HT1080 (cell line): ENCODE measurements around the gene CADM2. TPM values are rescaled to one million over a fixed set of nuclear protein-coding genes. Genes with fewer than 3 reads are reported as not detected.
"Not testable (repeated sequence)": the region's sequence is repeated elsewhere in the genome, so short reads cannot be mapped to it uniquely, and the experiment has no call there.

Experiments
- DNase-seq: peaks from one replicate; pipeline ENCODE4 v3.0.0-alpha.2; 2015; ENCODE audit warnings: low read depth
- total RNA-seq: library from RNA; depleted of rRNA; stranded (reverse); fragments of >200 nt; shearing (Covaris generic); gene quantifications from 2 replicates; pipeline ENCODE4 v1.2.3, GENCODE V29; 2014

Gene CADM2
- total RNA-seq, 1 experiment from 2014 or later: not detected

DNA sequence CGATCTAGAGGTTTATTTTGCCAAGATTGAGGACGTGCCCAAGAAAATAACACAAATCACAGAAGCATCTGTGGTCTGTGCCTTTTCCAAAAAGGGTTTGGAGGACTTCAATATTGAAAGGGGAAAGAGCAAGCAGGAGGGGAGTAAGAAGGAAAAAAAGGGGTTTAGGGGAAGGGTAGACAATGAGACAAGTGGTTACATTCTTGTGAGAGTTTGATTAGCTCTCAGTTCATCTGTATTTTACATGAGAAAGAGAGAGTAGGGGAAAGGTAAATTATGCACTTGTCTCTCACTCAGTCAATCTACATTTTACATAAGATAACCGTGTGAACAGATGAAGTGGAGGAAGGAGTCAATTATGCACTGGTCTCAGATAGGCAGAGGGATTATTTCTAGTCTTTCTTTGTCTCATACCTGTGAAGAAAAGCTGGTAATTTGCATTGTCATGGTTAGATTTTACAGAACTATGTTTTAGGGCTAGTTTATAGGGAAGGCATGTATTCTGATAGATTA, 931.3 kb downstream of the CADM2 start:
- DNase-seq: no peak

DNA sequence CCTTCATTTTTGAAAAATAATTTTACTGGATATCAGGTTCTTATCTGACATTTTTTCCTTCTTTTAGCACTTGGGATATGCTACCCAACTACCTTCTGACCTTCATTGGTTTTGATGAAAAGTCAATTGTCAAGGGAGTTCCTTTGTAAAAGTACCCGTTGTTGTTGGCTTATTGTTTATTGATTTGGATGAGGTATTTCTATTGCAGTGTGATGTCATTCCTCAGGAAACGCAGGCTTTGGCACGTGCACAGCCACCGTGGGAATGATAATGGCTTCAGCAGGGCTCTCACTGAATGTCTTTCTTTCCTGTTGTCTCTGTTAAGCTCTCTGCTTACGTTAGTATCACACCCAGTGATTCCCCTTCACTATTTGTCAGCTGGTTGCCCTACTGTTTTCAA, 944.6 kb downstream of the CADM2 start:
- DNase-seq: no peak

DNA sequence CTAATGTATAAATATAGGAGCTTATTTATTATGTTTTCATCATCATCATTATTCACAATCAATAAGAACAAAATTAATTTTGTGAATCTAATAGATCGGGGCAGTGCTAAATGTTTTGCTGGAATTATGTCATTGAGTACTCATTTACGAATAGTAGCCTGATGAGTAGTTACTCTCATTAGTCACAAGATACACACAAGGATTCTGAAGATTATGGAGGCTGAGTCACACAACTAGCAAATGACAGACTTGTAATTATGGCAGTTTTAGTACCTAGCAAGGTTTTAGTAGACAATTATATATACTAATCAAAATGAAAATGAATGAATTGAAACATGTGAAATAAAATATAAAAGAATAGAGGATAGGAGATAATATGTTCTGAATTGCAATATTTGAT, 954.2 kb downstream of the CADM2 start:
- peak; percentile 68 for DNase-seq

DNA sequence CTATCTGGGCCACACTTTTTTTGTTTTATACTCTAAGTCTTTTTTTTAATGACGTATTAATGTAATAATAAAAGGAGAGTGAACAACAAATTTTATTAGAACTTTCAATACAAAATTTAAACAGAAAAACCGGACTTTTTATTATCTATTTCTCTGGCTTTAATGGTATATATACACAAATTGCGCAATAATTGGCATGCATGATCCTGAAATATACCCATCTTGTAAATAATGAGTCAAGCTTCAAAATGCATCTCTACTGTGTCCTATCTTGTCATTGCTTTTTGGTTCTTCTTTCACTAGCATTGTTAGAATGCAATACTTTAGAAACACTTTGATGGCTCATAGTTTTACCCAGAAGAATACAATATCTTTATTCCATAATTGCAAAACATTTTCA, 963.6 kb downstream of the CADM2 start:
- DNase-seq: no peak

DNA sequence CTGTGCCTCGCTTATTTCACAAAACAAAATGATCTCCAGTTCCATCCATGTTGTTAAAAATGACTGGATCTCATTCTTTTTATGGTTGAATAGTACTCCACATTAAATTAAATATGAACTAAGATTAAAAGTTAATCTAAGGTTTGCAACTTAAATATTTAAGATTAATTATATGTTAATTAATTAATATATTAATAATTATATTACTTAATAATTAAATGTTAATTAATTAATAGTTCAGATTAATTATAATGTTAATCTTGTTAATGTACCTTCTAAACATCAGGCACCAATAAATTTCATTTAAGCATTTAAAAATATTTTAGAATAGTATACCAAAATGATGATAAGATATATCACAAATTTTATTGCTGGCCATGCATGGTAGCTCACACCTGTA, 971.9 kb downstream of the CADM2 start:
- DNase-seq: no peak

DNA sequence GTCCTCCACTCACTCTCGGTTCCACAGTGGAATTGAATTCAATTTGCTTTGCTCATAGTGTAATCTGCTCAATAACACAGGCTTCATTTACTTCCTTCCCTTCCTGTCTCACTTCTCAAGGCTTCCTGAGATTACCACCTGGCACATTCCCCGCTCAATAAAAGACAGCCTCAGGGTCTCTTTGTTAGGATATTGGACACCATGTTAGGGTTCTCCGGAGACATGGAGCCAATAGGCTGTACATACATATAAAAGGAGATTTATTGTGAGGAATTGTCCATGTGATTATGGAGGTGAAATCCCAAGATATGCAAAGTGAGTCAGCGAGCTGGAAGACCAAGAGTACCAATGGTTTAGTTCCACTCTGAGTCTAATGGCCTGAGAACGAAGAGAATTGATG, 974.5 kb downstream of the CADM2 start:
- DNase-seq: no peak

DNA sequence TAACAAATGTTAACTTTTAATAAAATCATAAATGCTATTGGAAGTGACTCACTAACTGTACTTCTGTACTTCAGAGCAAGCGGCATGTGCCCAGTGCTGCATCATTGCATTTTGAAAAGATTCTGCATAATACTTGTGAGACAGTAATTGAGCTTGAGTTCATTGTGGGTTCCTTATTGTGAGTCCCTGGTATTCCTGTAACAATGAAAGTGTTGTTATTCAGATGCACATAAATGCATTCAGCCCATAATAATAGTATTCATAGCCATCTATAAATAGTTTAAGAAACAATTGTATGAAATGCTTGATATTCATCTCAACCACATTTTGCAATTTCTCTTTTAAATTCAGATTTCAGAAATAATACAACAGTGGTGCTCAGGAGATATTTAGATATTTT, 976.4 kb downstream of the CADM2 start:
- DNase-seq: no peak

DNA sequence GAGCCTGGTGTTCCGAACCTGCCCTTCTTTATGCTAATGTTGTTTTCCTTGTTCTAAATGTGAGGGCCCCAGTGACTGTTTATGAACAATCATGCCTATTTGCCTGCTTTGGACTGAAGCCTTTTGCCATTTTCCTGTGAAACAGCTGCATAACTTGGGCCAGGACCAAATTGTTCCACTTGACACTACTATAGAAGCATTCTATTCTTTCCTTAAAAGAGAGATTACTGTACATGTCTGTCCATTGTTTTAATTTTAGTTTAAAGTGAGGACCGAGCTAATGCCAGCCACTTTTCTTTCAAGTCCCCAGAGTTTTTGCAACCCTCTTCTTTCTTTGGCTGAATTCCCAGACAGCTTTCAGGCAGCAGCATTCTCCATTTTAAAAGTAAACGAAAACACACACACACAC, 980.3 kb downstream of the CADM2 start:
- peak; percentile 13 for DNase-seq

DNA sequence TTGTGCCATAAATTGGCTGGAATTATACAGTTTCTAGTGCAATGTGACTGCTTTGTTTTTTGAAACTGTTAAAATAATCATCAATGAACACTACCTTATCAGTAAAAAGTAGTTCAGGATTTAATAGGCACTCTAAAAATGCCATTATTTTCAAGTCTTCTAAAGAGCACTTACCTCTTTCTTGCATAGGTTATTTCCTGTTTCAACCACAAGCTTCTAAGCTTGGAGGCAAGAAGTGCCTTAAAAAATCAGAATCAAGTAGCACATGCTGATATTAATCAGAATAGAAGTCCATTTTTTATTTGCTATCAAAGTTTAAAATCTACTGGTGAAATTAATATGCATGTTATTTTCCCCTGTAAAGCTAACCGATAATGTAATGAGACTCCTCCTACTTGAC, 991.6 kb downstream of the CADM2 start:
- no peak for DNase-seq

DNA sequence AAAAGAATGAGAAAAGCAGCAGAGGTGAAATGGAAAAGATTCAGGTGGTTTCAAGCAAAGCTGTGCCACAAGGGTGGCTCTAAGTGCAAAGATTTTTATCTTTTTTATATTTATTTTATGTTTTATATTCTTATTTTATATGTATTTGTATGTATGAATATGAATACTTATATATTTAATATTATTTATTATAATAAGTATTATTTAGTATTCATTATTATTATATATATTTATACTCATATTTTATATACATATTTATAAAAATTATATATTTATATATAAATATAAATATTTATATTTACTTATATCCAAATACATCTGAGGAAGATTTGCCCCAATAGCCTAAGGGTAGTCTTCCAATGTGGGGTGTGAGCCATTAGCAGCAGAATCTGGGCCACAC, 1002.0 kb downstream of the CADM2 start:
- DNase-seq: no peak

DNA sequence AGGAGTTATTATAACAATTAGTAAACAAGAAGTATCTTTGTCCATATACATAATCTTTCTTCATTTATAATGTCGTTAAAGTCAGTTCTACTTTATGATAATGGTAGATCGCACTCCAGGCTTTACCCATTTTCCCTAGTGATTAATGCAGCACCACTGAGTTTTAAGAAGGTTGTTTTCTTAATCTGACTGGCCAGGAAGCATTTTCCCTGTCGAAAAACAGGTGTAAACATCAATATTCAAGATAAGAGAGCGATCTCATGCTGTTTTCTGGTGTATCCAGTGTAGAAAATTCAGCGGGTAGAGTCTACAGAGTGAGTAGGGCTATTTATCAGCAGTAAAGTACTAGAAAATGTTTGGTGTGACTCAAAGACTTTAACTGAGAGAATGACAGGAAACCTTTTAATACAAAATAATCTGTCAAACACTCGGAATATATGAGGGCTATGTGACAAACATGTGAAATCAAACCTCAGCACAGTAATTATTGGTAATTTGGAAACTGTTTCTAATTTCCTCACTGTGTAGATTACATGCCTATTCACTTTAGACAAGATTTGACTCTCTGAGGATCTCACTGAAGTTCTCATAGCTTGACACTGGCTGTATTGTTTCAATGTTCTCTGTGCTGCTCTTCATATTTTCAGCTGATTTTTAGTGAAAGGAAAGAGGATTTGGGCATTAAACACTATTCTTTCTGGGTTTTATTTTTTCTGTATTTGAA, 1019.0 kb downstream of the CADM2 start:
- DNase-seq: no peak

DNA sequence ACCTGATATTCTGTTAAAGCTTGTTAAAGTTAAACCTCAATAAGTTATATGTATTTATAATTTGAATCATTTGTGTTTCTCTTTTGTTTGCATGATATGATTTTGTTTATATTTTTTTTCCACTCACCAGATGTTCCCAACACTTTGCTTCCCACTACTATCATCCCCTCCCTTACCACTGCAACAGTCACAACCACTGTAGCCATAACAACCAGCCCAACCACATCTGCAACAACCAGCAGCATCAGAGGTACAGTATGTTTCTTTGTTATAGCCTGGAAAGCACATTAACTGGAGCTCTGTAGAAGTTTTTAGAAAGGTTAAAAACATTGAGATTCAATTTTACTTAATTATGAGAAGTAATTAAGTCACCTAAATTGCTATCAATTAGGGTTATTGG, 1020.2 kb downstream of the CADM2 start:
- DNase-seq: peak; percentile 8

DNA sequence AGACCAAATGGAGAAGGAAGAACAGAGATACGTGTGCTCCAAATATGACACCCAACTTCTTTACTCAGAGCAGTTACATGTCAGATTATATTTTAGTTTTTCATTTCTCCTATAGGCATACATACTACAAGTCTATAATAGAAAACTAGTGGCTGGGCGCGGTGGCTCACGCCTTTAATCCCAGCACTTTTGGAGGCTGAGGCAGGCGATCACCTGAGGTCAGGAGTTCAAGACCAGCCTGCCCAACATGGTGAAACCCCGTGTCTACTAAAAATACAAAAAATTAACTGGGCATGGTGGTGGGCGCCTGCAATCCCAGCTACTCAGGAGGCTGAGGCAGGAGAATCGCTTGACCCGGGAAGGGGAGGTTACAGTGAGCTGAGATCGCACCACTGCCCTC, 1030.8 kb downstream of the CADM2 start:
- not testable (repeated sequence) for DNase-seq

DNA sequence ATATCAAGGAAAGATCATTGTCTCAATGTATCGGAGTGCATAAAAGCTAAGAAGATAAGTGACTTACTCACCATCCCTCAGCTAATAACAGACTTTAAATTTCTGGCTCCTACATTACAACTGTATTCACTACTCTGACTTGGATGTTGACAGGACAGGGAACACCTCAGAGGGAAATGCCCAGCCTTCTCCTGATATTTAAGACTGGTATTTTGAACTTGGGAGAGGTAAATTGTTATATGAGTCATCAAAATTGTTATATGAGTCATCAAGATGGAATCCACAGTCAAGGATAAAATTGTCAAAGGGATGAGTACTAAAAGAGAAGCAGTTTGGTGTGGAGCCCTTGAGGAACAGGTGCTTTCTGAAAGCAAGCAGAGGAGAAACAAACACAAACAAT, 1070.8 kb downstream of the CADM2 start:
- DNase-seq: peak; percentile 85

DNA sequence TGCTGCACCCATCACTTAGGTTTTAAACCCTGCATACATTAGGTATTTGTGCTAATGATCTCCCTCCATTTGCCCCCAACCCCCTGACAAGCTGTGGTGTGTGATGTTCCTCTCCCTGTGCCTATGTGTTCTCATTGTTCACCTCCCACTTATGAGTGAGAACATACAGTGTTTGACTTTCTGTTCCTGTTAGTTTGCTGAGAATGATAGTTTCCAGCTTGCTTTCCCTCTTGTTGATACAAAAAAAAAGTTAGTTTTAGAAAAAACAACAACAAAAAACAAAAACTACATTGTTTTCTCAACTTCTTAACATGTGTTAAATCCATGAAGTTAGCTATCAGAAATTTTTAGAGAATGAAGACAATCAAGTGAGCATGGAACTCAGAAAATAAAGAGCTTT, 1079.1 kb downstream of the CADM2 start:
- no peak for DNase-seq

DNA sequence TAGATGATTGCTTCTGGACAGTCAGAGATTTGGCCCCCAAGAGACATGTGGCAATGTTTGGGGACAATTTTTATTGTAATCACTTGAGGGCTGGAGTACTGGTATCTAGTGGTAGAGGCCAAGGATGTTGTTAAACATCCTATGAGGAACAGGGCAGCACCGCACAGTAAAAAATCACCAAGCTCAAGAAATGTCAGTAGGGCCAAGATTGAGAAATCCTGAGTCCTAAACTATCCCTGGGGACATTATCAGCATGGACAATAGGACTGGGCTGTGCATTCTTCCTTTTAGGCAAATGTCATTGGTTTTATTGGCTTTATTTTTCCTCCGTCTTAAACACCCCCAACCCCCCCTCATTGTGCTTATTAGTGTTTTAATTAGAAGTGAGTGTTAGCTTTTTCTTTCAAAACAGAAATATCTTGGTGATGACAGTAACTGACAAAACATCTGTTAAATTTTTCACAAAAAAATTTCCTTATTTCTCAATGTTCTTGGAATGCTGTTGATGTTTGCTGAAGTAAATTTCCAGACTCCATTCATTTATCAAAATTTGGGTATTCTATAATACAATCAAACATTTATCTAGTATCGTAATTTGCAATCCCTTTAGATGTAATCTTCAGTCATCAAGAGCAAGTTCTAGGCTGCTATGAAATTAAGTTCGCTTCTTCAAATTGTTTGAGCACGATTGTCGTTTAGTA, 1087.8 kb downstream of the CADM2 start:
- no peak for DNase-seq

DNA sequence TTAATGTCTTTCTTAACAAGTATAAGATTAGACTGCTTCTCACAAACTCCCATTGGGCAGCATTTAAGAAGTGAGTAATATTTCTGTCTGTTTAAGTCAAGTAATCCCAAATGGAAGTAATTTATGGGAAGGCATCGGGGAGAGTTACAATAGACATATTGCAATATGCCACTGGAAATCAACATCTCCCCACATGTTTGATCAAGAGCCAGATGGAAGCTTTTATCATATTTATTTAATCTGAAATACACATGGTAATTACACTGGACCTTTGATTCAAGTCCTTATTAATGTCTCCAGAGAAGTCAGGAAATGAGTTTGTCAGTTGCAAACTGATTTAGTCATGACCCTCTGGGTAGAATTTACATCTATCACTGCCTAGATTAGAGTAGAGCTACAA, 1088.4 kb downstream of the CADM2 start:
- no peak for DNase-seq

DNA sequence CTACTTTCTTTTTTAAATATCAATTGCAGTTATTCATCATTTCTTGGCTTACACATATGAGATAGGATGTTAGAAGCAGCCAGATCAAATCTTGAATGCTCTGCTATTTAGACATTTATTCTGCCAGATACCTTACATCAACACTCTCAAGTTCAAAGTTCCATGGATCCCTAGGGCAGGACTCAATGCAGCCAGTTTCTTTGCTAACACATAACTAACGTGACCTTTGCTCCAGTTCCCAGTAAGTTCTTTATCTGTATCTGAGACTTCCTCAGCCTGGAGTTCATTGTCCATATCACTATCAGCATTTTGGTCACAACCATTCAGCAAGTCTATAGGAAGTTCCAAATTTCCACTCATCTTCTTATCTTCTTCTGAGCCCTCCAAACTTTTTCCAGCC, 1092.3 kb downstream of the CADM2 start:
- no peak for DNase-seq

DNA sequence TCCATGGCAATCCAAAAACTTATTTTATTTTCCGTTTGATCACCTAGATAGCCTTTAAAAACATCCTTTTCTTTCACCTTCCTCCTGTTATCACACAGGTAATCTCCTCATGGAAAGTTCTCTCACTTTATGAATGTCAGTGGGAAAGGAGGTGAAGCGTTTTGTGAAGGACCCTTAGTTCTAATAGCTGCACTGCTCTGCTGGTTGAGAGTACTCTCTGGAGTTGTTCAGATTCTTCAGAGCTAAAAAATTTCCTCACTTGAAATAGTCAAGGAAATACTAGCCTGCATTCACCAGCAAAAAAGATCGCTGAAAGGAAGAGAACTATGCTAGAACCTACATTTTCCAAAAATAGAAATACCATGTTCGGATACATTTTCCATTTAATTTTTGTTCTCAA, 1097.2 kb downstream of the CADM2 start:
- no peak for DNase-seq

DNA sequence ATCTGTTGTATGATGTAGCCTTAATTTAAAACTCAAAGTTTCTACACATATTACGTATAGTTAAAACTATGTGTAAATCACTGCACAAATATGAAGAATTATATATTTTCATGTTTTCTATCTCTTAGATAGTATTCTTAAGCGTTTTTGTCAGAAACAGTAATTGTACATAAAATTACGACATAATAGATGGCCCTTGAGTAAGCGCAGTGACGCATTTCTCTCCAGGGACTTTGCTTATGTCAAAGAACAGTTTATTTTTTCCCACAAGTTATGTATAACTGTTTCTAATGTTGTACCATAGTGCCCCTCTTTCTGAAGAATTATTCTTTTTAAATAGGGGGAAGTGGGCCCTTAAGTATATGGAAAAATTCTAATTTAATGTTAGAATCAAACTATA, 1098.2 kb downstream of the CADM2 start:
- DNase-seq: no peak

DNA sequence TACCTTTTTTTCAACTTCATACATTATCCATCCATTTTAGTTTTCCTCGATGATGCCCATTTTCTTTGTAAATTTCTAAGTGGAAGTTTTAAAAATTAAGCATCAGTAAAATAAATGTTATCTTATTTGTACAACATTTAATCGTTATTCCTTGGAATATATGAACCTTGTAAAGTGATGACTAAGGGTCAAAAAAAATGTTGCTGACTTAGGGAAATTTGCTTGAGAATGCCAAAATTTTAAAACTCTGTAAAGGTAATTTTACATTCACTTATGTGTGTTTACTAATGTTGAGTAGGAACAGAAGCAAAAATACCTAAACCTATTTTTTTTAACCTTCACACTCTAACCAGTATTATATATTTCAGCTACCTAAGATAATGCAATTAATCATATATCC, 1115.0 kb downstream of the CADM2 start:
- DNase-seq: no peak

DNA sequence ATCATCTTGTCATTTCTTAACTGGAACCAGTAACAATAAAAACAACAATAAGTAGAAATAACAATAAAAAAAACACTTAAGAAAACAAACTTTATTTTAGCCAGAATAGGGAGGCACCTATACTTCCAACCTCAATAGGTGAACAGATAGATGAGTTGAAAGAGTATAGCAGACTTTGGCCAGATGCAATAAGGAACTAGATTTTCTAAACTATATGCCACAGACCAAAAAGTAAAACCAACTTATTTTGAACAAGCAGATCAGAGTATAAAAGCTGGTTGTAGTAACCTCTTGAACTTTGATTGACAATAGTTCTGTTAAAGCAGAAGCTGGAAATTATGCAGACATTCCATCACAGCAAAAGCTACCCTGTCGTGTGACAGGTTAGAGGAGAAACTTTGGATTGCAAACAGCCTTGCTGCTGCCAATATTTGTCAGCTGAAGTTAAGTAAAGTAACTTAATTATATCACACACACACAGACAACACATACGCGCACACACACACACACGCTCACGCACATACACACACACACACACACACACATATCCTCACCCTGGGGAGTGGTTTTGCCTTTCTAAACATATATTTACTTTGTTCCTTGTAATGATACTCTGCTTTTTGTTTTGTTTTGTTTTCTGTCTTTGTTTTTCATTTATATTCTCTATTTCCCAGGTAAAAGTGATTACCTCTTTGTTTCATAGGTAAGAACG, 1128.5 kb downstream of the CADM2 start:
- no peak for DNase-seq
